GM10266 (cell line): ENCODE results near the gene PRKCA.

ENCODE experiments used
- DNase-seq: peaks from one replicate; pipeline ENCODE4 v3.0.0; 2012; ENCODE audit errors: extremely low spot score
- CTCF ChIP-seq: IDR thresholded peaks from 2 replicates; pipeline ENCODE4 v1.5.1; 2012; ENCODE audit warnings: mild to moderate bottlenecking, low read depth; ENCODE audit not compliant: control insufficient read depth, insufficient read depth; ENCODE audit errors: missing control alignments

The PRKCA gene

GRCh38 chr17:66427134-66427533 is 124.7 kb downstream of the PRKCA start:
- no peak for DNase-seq
- no peak for TF ChIP-seq CTCF

- TF ChIP-seq CTCF = no peak
- DNase-seq = no peak
Observed at GRCh38 chr17:66429680-66430079, 127.3 kb downstream of the PRKCA start.

GRCh38 chr17:66430846-66431795 is 128.7 kb downstream of the PRKCA start:
- DNase-seq = no peak
- no peak for TF ChIP-seq CTCF

- no peak for DNase-seq
- no peak for TF ChIP-seq CTCF
Observed at GRCh38 chr17:66431910-66432309, 129.5 kb downstream of the PRKCA start.

GRCh38 chr17:66432411-66432957 is 130.1 kb downstream of the PRKCA start:
- no peak for DNase-seq
- TF ChIP-seq CTCF = no peak

- no peak for DNase-seq
- no peak for TF ChIP-seq CTCF
Observed at GRCh38 chr17:66432996-66433551, 130.7 kb downstream of the PRKCA start.

- TF ChIP-seq CTCF = no peak
- no peak for DNase-seq
Observed at GRCh38 chr17:66435182-66435581, 132.8 kb downstream of the PRKCA start.
